SK-N-SH (cell line): ENCODE data around the gene FADS3.

Source experiments
- CTCF ChIP-seq: fragments of 200-600 bp; sonication (generic); IDR thresholded peaks from 2 replicates; pipeline ENCODE4 v1.6.1; 2017; ENCODE audit warnings: antibody characterized with exemption, mild to moderate bottlenecking, moderate library complexity
- EP300 ChIP-seq, 2 experiments: IDR thresholded peaks; 2 replicates each; pipeline versions ENCODE4 v1.4.0 to v1.6.1; 2012; ENCODE audit warnings: borderline replicate concordance in 1 of 2, low read depth in 1 of 2, low read length in 1 of 2
- EZH2phosphoT487 ChIP-seq: fragments of 200-600 bp; sonication (generic); IDR thresholded peaks from 2 replicates; pipeline ENCODE4 v1.6.1; 2017; ENCODE audit warnings: low read depth, mixed run types, mild to moderate bottlenecking, antibody characterized with exemption, moderate library complexity, borderline replicate concordance
- GABPA ChIP-seq: IDR thresholded peaks from 2 replicates; pipeline ENCODE4 v1.4.0; 2012; ENCODE audit warnings: low read depth, mild to moderate bottlenecking
- JUND ChIP-seq: IDR thresholded peaks from 2 replicates; pipeline ENCODE4 v1.4.0; 2012
- MXI1 ChIP-seq: IDR thresholded peaks from 2 replicates; pipeline ENCODE4 v1.6.1; 2012; ENCODE audit warnings: mild to moderate bottlenecking, low read depth, low read length, improper control_type of control experiment
- NRF1 ChIP-seq: IDR thresholded peaks from 2 replicates; pipeline ENCODE4 v1.6.1; 2012; ENCODE audit warnings: low read depth, mild to moderate bottlenecking, low read length
- POLR2AphosphoS5 ChIP-seq: IDR thresholded peaks from 2 replicates; pipeline ENCODE4 v1.6.1; 2012; ENCODE audit warnings: low read depth, low read length
- RAD21 ChIP-seq: IDR thresholded peaks from 2 replicates; pipeline ENCODE4 v1.6.1; 2012; ENCODE audit warnings: mild to moderate bottlenecking, low read length
- REST ChIP-seq: IDR thresholded peaks from 2 replicates; pipeline ENCODE4 v1.6.1; 2012; ENCODE audit warnings: mild to moderate bottlenecking, low read depth, low read length, moderate library complexity
- TEAD4 ChIP-seq: IDR thresholded peaks from 2 replicates; pipeline ENCODE4 v1.4.0; 2012; ENCODE audit warnings: mild to moderate bottlenecking, borderline replicate concordance; ENCODE audit not compliant: insufficient read depth

GRCh38 chr11:61907871-61908729 is 16.8 kb upstream of the FADS3 start:
- TF ChIP-seq CTCF (no peak), POLR2AphosphoS5 (no peak), NRF1 (no peak), GABPA (no peak), JUND (no peak), EP300 (IDR thresholded peaks at IDR 0.05; ENCODE audit: borderline replicate concordance in 1 of 2, low read depth in 1 of 2, low read length in 1 of 2) (no peak), TEAD4 (no peak), EZH2phosphoT487 (no peak), RAD21 (no peak), MXI1 (no peak), REST (no peak)
